Skin epidermis (tissue), 12 donors: ENCODE results near the gene STUM.
"Not testable (repeated sequence)": the region's sequence is repeated elsewhere in the genome, so short reads cannot be mapped to it uniquely, and the experiment has no call there.

ENCODE experiments used
- H3K27ac ChIP-seq, 21 experiments: fragments of 200-600 bp; sonication (generic) in 11 of 21; one replicate each; pipeline ENCODE4 v1.5.0; 2020; ENCODE audit warnings: mild to moderate bottlenecking in 3 of 21, inconsistent platforms in 2 of 21, moderate library complexity in 2 of 21
- H3K4me3 ChIP-seq, 7 experiments: fragments of 200-600 bp; sonication (generic) in 2 of 7; one replicate each; pipeline ENCODE4 v1.5.0; 2020; ENCODE audit warnings: inconsistent platforms in 2 of 7, mild to moderate bottlenecking in 2 of 7, moderate library complexity in 1 of 7

STUM gene

DNA sequence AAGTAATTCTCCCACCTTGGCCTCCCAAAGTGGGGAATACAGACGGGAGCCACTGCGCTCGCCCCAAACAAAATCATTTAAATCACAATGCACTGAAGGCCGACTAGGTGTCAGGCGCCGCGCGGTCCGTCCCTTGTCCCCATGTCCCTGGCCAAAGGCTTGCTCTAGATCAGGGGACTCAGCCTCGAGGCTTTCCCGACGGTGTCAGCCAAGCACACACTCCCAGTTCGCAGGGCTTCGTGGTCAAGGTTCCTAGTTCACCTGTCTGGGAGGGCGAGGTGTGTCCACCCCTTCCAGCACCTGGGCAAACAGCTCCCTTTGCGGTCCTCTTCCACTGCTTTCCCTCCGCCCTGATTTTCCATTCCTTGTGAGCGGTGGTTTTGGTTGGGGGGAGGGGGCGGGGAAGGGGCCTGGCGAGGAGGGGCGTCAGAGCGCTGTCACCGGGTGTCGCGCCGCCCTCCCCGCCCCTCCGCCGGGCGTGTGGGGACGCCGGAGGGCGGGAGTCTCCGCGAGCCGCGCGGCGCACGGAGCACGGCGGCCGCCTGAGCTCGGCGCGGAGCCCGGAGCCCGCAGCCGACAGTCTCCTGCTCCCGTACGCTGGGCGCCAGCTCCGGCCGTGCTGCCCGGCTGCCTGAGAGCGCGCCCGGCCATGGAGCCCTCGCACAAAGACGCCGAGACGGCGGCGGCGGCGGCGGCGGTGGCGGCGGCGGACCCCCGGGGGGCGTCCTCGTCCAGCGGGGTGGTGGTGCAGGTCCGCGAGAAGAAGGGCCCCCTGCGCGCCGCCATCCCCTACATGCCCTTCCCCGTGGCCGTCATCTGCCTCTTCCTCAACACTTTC is at the start of gene STUM:
Gene STUM, plus strand, starts transcription at position 509 of the 838 bp plus-strand sequence. Its CDS starts 141 bp downstream, at position 650.
- Histone ChIP-seq H3K4me3 (peak within 1 kb of the TSS; percentile 32 to 57 (median 36)), H3K27ac (peak within 1 kb of the TSS in 7 of 21 experiments; percentile 16 to 63 (median 43))

- not testable (repeated sequence) for H3K27ac ChIP-seq, H3K4me3 ChIP-seq
These were observed 48.9 kb upstream of the STUM start for GRCh38 chr1:226499699-226500098.

DNA sequence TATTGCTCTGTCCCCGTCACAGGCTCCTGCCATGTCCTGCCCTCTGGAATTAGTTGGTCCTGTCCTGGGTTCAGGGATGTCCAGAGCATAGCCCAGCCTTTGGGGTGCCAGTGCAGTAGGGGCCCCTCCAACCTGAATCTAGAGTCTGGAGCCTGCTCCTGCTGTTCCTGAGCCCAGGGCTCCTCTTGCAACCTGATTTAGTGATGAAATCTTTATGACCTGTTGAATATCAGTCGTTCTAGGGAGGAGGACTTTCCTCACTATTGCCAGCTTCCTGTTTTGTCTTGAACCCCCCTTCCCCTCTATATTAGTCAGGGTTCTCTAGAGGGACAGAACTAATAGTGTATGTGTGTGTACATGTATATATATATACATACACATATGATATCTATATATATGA is 42.5 kb upstream of the STUM start:
- Histone ChIP-seq H3K4me3 (no peak overlapping the region), H3K27ac (no peak overlapping the region)

DNA sequence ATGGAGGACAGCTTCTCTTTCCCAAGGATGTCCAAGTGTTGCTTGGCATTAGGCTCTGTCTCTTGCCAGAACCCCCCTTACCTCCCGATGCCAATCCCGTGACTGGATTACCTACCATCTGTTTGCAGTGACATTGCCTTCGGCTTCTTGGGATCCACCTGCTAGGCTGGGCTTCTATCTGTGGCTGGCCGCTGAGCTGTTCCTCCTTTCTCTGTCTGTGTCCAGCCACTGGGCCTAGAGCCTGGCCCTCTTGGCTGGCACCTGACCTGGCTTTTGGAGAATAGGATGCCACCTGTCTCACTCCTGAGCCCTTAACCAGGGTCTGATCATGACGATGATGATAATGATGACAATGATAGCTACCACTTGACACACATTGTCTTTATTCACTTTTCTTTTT is 41.6 kb upstream of the STUM start:
- no peak overlapping the region for H3K27ac ChIP-seq
- no peak overlapping the region for H3K4me3 ChIP-seq

GRCh38 chr1:226510453-226510852 is 38.1 kb upstream of the STUM start:
- Histone ChIP-seq H3K4me3 (no peak overlapping the region), H3K27ac (no peak overlapping the region)

DNA sequence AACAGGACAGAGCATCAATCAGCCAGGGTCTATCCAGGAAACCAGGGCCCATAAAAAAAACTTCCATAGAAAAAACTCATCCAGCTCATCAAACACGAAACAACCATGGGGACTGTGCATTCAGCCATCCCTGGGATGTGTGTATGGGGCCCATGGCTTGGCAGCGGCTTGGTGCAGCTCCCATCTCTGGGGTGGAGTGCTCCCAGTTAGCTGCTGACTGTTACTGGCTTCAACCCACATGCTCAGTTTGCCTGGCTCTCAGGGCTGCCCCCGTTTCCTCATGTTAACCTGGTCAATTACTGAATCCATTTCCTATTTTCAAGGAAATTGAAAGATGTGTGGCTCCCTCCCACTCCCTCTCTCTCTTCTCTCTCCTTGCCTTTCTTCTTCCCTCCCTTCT is 37.3 kb upstream of the STUM start:
- Histone ChIP-seq H3K4me3 (no peak overlapping the region), H3K27ac (no peak overlapping the region)

DNA sequence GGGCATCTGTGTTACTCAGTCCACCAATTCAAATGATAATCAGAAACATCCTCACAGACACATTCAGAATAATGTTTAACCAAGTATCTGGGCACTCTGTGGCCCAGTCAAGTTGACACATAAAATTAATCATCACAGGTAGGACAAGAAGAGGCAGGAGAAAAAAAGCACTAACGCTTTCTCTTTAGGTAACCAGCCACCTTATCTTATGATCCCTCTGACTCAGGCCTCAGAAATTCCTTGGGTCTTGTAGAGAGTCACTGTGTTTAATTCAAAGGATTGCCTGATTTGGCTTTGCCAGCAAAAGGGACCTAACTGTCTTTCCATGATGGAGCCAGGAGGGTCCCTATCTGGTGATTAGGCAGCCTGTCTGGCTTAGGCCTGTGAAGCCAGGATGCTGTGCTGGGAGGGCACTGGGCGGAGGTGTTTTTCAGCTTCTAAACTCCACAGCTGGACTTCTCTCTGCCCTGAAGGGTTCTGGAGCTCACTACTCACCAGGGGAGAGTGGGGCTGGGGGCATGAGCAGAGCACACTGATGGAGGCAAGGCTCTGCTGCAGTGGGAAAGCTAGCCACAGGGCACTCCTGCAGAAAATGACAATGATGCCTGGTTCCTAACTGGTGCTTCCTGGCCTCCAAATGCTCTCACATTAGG is 36.4 kb upstream of the STUM start:
- no peak overlapping the region for H3K27ac ChIP-seq
- H3K4me3 ChIP-seq, result no peak overlapping the region

DNA sequence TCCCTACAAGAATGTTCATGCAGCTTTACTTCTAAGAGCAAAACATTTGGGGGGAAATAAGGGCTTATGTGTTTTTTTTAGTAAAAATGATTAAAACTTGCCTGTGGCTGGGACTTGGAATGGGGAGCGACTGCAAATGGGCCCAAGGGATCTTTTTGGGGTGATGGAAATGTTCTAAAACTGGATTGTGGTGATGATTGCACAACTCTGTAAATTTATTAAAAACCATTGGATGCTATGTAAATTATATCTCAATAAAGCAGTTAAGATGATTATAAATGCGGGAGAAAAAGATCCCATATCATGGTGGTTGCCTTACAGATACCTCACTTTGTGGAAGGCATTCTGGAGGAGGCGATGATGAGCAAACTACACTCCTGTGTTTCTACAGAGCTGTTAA is 30.2 kb upstream of the STUM start:
- Histone ChIP-seq H3K27ac (no peak overlapping the region), H3K4me3 (no peak overlapping the region)

DNA sequence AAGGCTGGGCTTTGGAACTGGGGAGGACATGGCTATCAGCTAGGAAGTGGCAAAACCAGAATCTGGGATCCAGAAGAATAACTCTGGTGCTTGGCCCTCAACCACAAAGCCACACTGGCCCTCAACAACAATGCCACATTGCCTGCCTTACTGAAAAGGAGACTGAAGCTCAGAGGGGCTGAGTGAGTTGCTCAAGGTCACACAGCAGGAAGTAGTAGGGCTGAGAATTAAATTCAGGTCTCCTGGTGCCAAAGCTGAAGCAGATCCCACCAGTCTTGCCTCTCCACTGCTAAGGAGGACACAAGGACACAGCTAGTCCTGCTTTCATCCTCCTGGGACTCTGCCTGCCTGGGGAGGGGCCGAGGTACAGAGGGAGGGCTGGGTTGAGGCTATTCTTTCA is 29.4 kb upstream of the STUM start:
- H3K27ac ChIP-seq, result no peak overlapping the region
- no peak overlapping the region for H3K4me3 ChIP-seq

- no peak overlapping the region for H3K4me3 ChIP-seq
- H3K27ac ChIP-seq, result no peak overlapping the region
These were observed 28.6 kb upstream of the STUM start for GRCh38 chr1:226519716-226520598.

DNA sequence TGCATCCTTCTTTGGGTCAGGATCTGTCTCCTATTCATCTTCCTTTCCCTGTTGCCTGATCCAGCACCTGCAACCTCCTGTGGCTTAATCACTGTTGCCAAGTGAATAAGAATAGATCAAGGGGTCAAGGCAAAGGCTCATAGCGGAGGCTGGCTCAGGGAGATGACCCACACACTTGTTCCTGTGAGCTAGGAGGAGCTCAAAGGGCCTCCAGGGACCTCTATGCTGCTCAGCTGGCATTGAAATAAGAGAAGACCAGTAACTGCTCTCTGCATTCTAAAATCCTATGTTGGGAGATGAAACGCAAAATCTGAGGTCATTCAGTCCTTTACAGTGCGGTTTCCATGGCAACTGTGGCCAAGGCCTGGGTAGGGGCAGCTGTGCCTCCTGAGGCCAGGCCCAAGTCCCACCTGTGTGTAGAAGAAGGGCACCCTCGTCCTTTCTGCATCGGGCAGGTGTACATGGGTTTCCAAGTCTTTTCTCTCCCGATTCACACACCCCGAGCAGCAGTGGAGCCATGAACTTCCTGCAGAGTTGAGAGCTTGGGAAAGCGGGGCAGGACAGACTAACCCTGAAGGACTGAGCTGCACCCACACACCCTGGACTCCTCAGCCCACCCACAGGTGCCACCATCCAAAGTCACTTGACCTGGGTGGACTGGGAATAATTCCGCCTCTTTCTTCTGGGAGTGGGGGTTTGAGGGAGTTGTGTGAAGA is 27.8 kb upstream of the STUM start:
- no peak overlapping the region for H3K4me3 ChIP-seq
- no peak overlapping the region for H3K27ac ChIP-seq

DNA sequence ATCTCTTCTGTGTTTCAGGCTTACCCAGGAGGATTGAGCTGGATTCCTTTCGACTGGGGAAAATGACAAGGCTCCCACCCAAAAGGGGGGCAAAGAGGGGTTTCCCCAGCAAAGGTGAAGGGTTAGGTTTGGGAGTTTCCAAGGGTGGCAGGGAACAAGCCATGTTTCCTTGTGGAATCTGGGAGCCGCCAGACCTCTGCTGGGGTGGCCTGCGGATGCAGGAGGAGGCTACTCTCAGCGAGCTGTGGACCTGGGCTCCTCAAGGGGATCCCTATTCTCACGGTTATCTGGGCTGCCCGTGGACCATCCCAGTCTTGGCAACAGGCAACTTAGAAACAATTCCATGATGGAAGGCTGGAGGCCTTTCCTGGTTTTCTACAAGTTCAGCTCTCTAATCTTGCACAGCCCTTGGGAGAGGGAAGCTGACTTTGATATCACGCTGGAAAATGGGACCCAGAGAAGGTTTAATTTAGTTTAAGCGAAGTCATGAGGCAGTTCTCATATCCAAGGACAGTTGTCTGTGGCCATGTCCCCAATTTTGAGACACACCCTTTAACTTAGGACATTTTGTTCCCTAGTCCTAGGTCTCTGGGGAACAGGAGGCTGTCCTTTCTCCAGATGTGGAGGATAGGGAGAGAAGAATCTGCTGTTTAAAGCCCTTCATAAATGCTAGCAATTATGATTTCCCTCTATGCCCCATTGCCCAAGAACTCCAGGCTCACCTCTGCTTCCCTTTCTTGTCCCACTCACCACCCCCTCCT is 24.7 kb upstream of the STUM start:
- Histone ChIP-seq H3K27ac (peak overlapping the region in 2 of 21 experiments; percentile 31 to 56), H3K4me3 (no peak overlapping the region)

DNA sequence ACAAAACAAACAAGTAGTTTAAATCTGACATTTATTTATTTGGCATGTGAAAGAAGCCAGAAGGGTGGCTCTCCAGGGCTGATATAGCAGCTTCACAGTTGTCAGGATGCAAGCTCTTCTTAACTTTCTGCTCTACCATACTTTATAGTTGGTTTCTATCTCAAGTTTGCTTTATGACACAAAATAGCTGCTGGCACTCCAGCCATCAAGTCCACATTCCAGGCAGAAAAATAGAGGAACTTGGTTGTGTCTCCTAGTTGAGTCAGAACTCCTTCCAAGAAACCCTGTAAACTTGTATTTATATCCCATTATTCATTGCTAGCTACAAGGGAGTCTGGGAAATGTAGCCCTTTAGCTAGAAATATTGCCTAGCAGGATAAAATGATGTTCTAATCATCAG is 24.0 kb upstream of the STUM start:
- Histone ChIP-seq H3K27ac (no peak overlapping the region), H3K4me3 (no peak overlapping the region)

DNA sequence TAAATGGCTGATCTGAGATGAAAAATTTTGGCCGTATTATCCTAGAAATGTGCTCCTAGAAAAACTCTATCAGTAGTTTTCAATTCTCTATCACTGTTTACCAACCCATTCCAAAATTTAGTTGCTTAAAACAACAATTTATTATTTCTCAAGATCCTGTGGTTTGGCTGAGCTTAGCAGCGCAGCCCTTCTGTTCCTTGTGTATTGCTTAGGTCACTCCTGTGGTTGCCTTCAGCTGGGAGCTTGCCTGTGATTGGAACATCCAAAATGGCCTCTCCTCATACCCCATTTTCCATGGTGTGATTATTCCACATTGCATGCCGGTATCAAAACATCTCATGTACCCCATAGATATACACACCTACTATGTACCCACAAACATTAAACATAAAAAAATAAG is 22.8 kb upstream of the STUM start:
- Histone ChIP-seq H3K4me3 (no peak overlapping the region), H3K27ac (no peak overlapping the region)

DNA sequence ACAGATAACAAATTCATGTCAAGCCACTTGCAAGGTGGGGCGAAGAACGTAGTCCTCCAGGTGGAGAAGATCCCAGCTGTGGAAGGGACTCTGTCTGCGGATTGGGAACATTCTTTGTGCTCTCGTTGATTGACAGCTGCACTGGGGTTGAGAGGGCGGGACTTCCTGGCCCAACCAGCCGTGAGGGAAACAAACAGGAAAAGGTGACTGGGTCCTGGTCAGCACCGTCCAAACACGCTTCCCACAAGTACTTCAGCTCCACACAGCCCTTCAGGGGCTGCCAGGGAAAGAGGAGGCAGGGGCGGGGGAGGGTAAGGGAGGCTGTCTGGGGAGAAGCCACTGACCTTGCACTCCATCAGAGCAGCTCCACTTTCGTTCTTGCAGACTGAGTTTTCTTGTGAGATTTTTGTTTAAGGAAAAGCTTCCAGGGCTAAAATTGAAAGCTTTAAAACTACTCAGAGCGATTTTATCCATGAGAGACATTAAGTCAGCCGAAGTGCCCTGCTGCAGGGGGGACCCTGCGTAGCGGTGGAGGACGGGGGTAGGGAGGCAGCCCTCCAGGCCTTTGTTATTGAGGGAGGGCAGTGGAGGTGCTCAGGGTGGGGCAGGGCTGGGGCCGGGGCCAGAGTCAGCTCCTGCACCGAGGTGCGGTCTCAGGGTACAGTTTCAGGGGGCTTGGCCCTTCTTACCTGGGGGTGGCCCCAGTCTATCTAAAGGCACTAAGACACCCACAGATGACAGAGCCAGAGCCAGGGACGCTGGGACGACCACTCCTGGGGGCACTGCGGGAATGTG is 21.6 kb upstream of the STUM start:
- Histone ChIP-seq H3K4me3 (no peak overlapping the region), H3K27ac (no peak overlapping the region)

DNA sequence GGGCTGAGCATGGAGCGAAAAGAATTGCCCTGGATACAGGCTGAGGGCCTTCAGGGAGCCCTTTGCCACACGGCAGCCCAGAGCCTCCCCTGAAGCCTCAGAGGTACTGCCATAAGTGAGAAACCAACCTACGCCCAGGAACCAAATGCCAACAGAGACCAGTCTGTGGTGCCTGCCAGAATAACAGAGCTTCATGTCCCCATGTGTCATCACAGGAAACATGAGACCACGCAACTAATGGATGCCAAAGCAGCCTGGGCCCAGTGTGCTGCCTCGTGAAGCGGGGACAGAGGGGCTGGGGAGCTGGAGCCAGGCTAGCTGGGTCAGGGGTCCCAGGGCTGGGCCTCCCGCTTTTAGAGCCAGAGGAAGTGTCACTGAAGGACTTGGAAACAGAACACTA is 18.7 kb upstream of the STUM start:
- Histone ChIP-seq H3K4me3 (no peak overlapping the region), H3K27ac (no peak overlapping the region)

DNA sequence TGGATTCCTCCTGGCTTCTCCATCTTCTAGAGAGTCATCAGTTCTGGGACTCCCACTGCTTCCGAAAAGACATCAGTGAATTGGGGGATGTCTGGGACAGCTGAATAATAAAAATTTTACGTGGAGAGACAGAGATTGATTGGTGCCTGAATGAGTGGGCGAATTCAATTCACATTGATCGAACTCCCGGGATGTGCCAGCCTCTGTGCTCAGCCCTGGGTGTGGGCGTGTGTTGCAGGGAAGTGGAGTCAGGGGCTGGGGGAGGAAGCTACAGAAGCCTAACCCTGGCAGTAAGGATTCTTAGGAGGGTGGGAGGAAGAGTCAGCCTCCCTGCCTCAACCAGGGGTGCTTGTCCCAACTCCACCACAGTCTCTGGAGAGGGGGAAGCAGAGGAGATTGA is 18.0 kb upstream of the STUM start:
- Histone ChIP-seq H3K4me3 (no peak overlapping the region), H3K27ac (no peak overlapping the region)

GRCh38 chr1:226531360-226532093 is 17.0 kb upstream of the STUM start:
- no peak overlapping the region for H3K4me3 ChIP-seq
- H3K27ac ChIP-seq, result no peak overlapping the region
